Activated B cell treated with CpG ODN at 0.5 μM for 24 hours (primary cell): Measurements from ENCODE around the gene BMP2K. TPM values are rescaled to one million over a fixed set of nuclear protein-coding genes. Genes with fewer than 3 reads are reported as not detected.
A peak's percentile ranks its signal among the peaks of the same experiment; 100 is the strongest.

Source experiments
- ATAC-seq: fragments of 200-7000 bp; cut with Tn5 transposase; one replicate; pipeline ENCODE4 v1.10.0; 2021; ENCODE audit warnings: low read depth, mild to moderate bottlenecking, moderate library complexity
- CTCF ChIA-PET: fragments of 350-600 bp; sonication (Branson Sonifier 250); formaldehyde crosslinking; loops from one replicate; lab custom pipeline; 2021; ENCODE audit warnings: antibody characterized with exemption; lab: Charles Lee
- POLR2A ChIA-PET: fragments of 350-600 bp; sonication (Branson Sonifier 250); formaldehyde crosslinking; loops from one replicate; lab custom pipeline; 2021; ENCODE audit warnings: antibody characterized with exemption; lab: Charles Lee
- DNase-seq: peaks from one replicate; pipeline ENCODE4 v3.0.0; 2022
- H3K27ac Mint-ChIP-seq: one replicate; pipeline ENCODE4 v1.8.0; 2020; ENCODE audit warnings: mixed read lengths
- H3K27me3 Mint-ChIP-seq: one replicate; pipeline ENCODE4 v1.8.0; 2021; ENCODE audit warnings: mixed read lengths
- H3K36me3 Mint-ChIP-seq: one replicate; pipeline ENCODE4 v1.8.0; 2021; ENCODE audit warnings: low read depth, mixed read lengths
- H3K4me1 Mint-ChIP-seq: one replicate; pipeline ENCODE4 v1.8.0; 2021; ENCODE audit warnings: mixed read lengths
- H3K4me3 Mint-ChIP-seq: one replicate; pipeline ENCODE4 v1.8.0; 2020; ENCODE audit warnings: mild to moderate bottlenecking, mixed read lengths
- H3K9me3 Mint-ChIP-seq: one replicate; pipeline ENCODE4 v1.8.0; 2020; ENCODE audit warnings: mixed read lengths
- intact Hi-C: fragments of 100-400 bp; cut with micrococcal nuclease; formaldehyde crosslinking; loops from one replicate; pipeline ENCODE4 v1.15.1; 2024
- total RNA-seq: library from RNA; stranded (reverse); gene quantifications from 2 replicates; pipeline ENCODE4 v1.2.3, GENCODE V29; 2022
- TF ChIP-seq, protein P1 (sequence below): fragments of 200-600 bp; IDR thresholded peaks from one replicate; pipeline ENCODE4 v1.8.0; 2022; ENCODE audit warnings: antibody characterized with exemption, mild to moderate bottlenecking

The BMP2K gene
- total RNA-seq, 1 donor from 2014 or later = 135 TPM

DNA sequence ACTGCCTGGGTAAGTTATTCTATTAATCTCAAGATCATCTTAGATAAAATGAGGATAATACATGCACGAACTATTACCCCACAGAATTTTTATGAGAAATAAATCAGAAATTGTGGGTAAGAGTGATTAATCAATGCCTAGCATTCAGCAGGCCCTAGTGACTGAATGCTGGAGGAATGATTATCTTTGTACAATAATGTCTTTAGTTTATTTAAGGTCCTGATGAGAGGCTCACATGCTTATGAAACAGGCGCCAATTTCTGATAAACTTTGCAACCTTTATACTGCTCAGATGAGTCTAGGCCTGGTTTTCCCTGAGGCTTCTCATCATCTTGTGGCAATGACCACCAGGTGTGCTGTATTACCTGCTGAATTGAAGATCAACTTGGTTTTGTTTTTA is 27.8 kb upstream of the BMP2K start:
- ChIA-PET CTCF (no interaction called here), POLR2A (no interaction called here)
- H3K27me3 Mint-ChIP-seq = no peaks in the 10 kb centered on the region
- intact Hi-C loops = loop anchor here (2.0 kb wide), 1 partner anchor 76 kb away; no protein-coding TSS in a partner anchor
- H3K36me3 Mint-ChIP-seq = no peaks in the 10 kb centered on the region
- no peak for DNase-seq
- peaks cover 59% of the 10 kb centered on the region for H3K4me1 Mint-ChIP-seq
- H3K4me3 Mint-ChIP-seq = no peak overlapping the region
- TF ChIP-seq, protein P1, sequence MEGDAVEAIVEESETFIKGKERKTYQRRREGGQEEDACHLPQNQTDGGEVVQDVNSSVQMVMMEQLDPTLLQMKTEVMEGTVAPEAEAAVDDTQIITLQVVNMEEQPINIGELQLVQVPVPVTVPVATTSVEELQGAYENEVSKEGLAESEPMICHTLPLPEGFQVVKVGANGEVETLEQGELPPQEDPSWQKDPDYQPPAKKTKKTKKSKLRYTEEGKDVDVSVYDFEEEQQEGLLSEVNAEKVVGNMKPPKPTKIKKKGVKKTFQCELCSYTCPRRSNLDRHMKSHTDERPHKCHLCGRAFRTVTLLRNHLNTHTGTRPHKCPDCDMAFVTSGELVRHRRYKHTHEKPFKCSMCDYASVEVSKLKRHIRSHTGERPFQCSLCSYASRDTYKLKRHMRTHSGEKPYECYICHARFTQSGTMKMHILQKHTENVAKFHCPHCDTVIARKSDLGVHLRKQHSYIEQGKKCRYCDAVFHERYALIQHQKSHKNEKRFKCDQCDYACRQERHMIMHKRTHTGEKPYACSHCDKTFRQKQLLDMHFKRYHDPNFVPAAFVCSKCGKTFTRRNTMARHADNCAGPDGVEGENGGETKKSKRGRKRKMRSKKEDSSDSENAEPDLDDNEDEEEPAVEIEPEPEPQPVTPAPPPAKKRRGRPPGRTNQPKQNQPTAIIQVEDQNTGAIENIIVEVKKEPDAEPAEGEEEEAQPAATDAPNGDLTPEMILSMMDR = no peak
- ATAC-seq = no peak
- H3K27ac Mint-ChIP-seq = peak overlapping the region; percentile 93
- no peaks in the 10 kb centered on the region for H3K9me3 Mint-ChIP-seq

DNA sequence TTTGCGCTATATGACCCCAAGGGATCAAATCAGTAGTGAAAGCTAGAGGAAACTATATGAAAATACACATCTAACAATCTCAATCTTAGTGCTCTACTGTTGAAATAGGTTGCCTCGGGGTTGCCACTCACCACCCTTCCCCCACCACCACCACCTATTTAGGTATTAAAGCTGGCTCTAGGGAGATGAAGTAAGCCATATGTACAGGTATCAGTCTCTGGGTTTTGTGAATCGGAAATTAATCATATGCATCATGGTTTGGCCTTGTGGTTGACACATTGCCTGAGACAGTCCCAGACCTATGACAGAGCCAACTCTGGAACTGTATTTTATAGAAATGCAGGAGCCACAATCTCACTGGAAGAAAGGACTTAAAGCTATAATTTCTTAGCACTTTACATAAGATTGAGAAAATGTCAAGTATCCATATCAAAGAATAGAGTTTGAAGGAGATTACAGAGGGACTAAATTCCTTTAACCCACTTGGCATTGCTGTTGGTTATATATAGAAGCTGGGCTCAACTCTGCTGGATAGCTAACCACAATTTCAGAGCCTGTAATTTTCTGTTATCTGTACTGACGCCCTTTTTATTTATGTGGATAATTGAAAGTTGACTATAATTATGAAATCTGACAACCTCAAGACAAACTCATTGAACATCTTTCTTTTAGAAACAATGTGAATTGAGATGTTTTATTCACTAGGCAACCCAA is 26.7 kb upstream of the BMP2K start:
- TF ChIP-seq, protein P1 = no peak
- CTCF ChIA-PET = interaction anchor here (0.7 to 2.2 kb wide), 5 partner anchors 14 to 137 kb away, joined by 3 to 9 read pairs (median 3); no protein-coding TSS in a partner anchor
- H3K4me3 Mint-ChIP-seq = peak overlapping the region; percentile 57
- POLR2A ChIA-PET = interaction anchor here (0.6 to 5.7 kb wide), 27 partner anchors 8 to 136 kb away, joined by 3 to 83 read pairs (median 4); partner anchors contain the start of gene BMP2K
- peak overlapping the region; percentile 93 for H3K27ac Mint-ChIP-seq
- H3K36me3 Mint-ChIP-seq = no peaks in the 10 kb centered on the region
- DNase-seq = no peak
- H3K4me1 Mint-ChIP-seq = peaks cover 65% of the 10 kb centered on the region
- peak; percentile 51 for ATAC-seq
- intact Hi-C loops = loop anchor here (1.0 to 2.0 kb wide), 2 partner anchors 11 to 77 kb away; no protein-coding TSS in a partner anchor
- no peaks in the 10 kb centered on the region for H3K9me3 Mint-ChIP-seq
- H3K27me3 Mint-ChIP-seq = no peaks in the 10 kb centered on the region

DNA sequence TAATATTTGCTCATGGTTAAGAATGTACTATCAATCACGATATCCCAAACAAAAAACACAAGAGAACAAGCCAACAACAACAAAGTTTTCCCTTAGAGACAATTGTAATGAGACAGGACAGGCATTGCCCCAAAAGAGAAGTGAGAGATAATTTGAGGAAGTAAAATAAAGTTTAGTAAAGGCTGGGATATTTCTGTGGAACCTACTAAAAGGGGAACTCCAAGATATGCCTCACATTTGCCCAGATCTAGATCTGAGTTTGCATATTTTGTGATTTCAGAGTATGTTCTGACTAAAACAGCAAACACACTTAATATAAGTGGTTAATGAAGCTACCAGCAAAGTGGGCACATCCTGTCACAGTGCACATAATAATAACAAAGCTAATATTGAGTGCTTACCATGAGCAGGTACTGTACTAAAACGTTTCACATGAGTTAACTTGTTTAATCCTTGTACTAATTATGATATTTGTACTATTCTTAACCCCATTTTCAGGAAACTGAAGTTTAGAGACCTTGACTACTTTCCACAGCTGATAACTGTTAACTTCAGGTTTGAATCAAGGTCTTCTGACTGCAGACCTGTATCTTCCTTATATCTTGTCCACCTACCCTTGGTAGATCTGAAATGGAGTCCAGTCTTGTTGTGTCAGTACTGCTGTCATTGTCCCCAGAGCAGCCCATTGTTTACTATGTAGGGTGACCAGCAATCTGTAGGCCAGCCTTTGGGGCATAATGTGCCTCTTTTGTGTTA is 26.0 kb upstream of the BMP2K start:
- DNase-seq (no peak), ATAC-seq (peak; percentile 83)
- intact Hi-C loops = loop anchor here (1.0 to 2.0 kb wide), 9 partner anchors 12 to 138 kb away; partner anchors contain the start of gene BMP2K
- TF ChIP-seq, protein P1 = no peak
- peak overlapping the region; percentile 93 for H3K27ac Mint-ChIP-seq
- H3K36me3 Mint-ChIP-seq = no peaks in the 10 kb centered on the region
- CTCF ChIA-PET = interaction anchor here (0.6 to 2.2 kb wide), 7 partner anchors 14 to 137 kb away, joined by 3 to 9 read pairs (median 3); no protein-coding TSS in a partner anchor
- peak overlapping the region; percentile 74 for H3K4me3 Mint-ChIP-seq
- POLR2A ChIA-PET = interaction anchor here (0.6 to 5.7 kb wide), 31 partner anchors 9 to 140 kb away, joined by 3 to 83 read pairs (median 4); partner anchors contain the start of gene BMP2K
- no peaks in the 10 kb centered on the region for H3K9me3 Mint-ChIP-seq
- H3K27me3 Mint-ChIP-seq = no peaks in the 10 kb centered on the region
- H3K4me1 Mint-ChIP-seq = peaks cover 72% of the 10 kb centered on the region

DNA sequence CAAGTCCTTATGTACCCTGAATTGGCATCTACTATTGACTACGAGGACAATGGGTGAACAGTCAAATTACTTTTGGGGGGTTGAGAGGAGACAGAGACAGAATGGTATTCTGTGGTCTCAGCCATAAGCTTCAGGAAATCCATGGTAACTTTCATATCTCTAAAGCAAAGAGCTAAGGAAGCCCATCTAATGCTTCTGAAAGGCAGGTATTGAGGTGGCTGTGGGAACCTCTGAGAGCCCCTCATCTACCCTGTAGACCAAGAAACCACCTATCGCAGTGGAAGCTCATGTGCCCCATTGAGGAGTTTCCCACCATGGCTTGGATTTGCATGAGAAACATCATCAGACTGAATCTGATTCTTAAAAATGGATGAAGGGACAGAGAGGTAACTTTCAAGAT is 23.1 kb upstream of the BMP2K start:
- Mint-ChIP-seq H3K4me3 (no peak overlapping the region), H3K27ac (peak overlapping the region; percentile 77), H3K9me3 (no peaks in the 10 kb centered on the region), H3K36me3 (no peaks in the 10 kb centered on the region), H3K4me1 (peaks cover 86% of the 10 kb centered on the region), H3K27me3 (no peaks in the 10 kb centered on the region)
- ChIA-PET CTCF (interaction anchor here (1.6 kb wide), 1 partner anchor 13 kb away, joined by 4 read pairs; no protein-coding TSS in a partner anchor), POLR2A (interaction anchor here (0.6 to 5.7 kb wide), 8 partner anchors 8 to 94 kb away, joined by 3 to 83 read pairs (median 4); partner anchors contain the start of gene BMP2K)
- TF ChIP-seq, protein P1 = no peak
- intact Hi-C loops = no loop called here
- DNase-seq = no peak
- no peak for ATAC-seq
